GM21737 (cell line): Measurements from ENCODE around the gene FNDC4.
"Not testable (repeated sequence)": the region's sequence is repeated elsewhere in the genome, so short reads cannot be mapped to it uniquely, and the experiment has no call there.

Experiments used
- ATAC-seq: cut with Tn5 transposase; IDR thresholded peaks from one replicate; pipeline ENCODE4 v1.9.1; 2021; ENCODE audit warnings: mild to moderate bottlenecking, moderate library complexity; ENCODE audit not compliant: unreplicated experiment

FNDC4 gene, protein sequence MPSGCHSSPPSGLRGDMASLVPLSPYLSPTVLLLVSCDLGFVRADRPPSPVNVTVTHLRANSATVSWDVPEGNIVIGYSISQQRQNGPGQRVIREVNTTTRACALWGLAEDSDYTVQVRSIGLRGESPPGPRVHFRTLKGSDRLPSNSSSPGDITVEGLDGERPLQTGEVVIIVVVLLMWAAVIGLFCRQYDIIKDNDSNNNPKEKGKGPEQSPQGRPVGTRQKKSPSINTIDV

DNA sequence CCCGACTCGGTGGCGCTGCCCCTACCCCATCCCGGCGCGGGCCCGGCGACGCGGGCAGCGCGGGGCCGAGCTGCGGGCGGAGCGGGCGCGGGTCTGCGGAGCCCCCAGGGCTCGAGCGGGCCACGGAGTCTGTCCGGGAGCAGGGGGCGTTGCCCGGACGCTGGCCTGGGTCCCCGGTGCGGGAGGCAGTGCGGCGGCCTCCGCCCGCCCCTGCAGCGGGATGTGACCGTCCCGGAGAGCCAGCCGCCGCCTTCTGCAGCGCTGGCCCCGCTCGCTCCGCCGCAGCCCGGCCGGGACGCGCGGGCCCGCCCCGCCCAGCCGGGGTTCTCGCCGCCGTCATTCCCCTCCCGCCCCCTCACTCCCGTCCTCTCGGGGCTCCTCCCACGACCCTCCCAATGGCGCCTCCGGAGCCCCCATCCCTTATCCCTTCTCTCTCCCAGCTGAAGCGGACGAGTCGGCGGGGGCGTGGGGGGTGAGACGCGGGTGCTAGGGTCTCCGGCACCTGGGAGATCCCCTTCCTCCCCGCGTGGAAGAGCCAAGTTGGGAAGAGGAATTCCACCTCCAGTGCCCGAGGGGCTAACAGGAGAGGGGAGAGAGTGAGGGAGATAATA lies at the start of gene FNDC4:
Gene FNDC4 (minus strand): TSS at position 257 of the 611 bp plus-strand sequence. CDS start 521 bp downstream, outside the sequence.
- ATAC-seq, result no peak

DNA sequence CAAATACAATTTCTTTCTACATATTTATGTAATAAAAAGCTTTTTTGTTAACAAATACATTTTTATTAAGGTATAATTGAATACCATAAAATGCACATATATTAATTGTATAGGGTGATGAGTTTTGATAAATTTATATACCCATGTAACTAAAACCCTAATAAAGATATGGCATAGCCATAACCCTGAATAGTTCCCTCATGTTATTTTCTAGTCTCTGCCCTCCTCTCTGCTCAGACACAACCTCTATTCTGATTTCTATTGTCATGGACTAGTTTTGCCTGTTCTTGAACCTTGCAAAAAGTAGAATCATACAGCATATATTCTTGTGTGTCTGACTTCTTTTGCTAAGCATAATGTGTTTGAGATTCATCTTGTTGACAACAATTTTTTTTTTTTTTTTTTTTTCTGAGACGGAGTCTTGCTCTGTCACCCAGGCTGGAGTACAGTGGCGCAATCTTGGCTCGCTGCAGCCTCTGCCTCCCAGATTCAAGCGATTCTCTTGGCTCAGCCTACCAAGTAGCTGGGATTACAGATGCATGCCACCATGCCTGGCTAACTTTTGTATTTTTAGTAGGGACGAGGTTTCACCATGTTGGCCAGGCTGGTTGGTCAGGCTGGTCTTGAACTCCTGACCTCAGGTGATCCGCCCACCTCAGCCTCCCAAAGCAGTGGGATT lies 49.3 kb upstream of the FNDC4 start:
- no peak for ATAC-seq

DNA sequence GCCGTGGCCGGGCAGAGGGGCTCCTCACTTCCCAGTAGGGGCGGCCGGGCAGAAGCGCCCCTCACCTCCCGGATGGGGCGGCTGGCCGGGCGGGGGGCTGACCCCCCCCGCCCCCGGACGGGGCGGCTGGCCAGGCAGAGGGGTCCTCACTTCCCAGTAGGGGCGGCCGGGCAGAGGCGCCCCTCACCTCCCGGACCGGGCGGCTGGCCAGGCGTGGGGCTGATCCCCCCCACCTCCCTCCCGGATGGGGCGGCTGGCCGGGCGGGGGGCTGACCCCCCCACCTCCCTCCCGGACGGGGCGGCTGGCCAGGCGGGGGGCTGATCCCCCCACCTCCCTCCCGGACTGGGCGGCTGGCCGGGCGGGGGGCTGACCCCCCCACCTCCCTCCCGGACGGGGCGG lies 44.6 kb upstream of the FNDC4 start:
- not testable (repeated sequence) for ATAC-seq

DNA sequence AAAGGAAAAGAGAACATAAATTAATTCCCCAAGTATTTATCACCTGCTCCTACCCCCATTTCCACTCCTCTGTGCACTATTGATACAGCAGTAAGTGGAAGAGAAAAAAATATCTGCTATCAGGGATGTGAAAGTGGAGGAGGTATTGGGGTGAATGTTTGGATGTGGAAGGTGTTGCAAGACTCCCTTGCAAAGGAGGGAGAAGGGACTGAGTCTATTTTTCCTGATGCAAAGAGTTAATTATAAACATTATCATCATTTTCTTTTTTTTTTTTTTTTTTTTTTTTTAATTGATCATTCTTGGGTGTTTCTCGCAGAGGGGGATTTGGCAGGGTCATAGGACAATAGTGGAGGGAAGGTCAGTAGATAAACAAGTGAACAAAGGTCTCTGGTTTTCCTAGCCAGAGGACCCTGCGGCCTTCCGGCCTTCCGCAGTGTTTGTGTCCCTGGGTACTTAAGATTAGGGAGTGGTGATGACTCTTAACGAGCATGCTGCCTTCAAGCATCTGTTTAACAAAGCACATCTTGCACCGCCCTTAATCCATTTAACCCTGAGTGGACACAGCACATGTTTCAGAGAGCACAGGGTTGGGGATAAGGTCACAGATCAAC lies 43.9 kb upstream of the FNDC4 start:
- ATAC-seq, result not testable (repeated sequence)

DNA sequence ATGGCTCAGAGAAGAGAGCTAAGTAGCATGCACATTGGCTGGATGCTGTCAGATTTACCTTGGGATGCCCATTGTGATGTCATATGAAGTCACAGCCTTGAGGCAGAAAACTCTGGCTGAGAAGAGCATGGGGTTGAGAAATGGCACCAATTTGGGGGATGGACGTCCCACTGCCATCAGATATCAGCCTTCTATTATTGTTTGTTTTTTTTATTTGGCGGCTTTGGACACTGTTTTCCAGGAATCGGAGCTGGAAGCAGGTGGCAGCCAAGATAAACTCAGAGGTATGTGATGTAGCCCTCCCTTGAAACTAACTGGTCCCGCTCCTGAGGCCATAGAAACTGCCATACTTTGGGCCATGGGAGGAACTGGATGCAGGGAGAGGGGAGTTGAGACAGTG lies 42.3 kb upstream of the FNDC4 start:
- ATAC-seq, result no peak

DNA sequence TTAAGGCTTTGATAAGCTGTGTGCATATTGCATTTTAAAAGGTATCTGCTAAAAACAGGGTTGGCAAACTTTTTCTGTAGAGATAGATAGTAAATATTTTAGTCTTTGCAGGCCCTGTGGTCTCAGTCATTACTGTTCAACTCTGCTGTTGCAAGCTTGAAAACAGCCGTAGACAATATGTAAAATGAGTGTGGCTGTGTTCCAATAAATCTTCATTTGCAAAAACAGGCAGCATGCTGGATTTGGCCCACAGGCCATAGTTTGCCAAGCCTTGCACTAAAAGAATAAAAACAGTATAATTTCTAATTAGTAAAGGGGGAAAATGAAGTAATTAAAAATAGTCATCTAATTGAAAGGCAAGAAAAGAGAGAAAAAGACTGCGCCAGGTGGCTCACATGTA lies 37.0 kb upstream of the FNDC4 start:
- no peak for ATAC-seq

DNA sequence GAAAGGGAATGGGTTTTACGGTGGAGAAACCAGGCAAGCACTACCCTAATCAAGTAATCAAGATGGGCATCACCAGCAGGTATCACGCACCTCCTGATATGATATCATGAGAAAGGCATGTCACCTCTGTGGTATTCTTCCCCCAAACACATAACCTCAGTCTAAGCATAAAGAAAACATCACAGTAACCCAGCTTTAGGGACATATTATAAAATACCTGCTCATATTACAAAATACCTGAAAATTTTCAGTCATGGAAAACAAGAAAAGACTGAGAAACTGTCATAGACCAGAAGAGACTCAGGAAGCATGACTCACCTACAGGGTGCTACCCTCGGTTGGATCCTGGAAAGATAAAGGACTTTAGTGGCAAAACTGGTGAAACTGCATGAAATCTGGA lies 32.2 kb upstream of the FNDC4 start:
- ATAC-seq, result no peak

DNA sequence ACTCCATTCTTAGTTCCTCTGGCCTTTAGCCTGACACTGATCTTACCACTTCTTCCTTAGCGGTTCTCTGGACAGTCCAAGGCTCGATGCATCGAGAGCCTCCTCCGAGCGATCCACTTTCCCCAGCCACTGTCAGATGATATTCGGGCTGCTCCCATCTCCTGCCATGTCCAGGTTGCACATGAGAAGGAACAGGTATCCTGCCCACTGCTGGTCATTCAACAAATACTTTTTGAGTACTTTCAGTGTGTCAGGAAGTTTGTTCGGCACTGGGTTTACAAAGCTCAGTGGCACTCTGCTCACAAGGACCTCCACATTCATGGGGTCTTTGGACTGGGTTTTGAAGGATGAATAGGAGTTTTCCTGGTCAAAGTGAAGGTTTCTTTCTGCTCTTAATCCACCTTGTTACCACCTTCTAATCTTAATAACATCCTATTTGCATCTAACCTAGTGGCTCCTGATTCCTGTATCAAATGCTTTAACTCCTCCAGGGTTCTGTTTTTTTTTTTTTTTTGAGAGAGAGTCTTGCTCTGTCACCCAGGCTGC lies 27.5 kb upstream of the FNDC4 start:
- ATAC-seq, result no peak

DNA sequence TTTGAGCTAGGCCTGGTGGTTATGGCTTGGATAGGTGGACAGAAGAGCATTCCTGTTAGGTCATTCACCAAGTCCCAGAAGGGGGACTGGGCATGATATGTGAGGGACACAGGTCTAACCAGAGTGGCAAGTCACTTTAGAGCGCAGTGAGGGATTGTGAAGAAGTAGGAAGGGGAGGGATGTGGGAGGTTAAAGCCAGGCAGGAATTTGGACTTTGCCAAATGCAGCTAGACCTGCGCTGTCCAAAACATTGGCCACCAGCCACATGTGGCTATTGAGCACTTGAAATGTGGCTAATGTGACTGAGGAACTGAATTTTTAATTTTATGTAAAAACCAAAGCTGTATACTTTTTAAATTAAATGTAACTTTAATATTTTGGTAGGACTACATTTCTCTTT lies 25.3 kb upstream of the FNDC4 start:
- ATAC-seq, result no peak

DNA sequence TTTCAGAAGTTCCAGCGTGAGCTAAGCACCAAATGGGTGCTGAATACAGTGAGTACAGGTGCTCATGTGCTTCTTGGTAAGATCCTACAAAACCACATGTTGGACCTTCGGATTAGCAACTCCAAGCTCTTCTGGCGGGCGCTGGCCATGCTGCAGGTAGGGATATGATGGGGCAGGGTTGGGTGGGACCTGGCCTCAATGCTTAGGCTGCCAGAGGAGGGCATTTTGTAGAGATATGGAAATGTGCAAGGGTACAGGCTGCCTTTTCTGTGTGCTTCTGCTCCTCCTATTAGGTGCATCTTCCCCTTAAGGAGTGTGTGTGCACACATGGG lies 23.7 kb upstream of the FNDC4 start:
- ATAC-seq, result no peak

DNA sequence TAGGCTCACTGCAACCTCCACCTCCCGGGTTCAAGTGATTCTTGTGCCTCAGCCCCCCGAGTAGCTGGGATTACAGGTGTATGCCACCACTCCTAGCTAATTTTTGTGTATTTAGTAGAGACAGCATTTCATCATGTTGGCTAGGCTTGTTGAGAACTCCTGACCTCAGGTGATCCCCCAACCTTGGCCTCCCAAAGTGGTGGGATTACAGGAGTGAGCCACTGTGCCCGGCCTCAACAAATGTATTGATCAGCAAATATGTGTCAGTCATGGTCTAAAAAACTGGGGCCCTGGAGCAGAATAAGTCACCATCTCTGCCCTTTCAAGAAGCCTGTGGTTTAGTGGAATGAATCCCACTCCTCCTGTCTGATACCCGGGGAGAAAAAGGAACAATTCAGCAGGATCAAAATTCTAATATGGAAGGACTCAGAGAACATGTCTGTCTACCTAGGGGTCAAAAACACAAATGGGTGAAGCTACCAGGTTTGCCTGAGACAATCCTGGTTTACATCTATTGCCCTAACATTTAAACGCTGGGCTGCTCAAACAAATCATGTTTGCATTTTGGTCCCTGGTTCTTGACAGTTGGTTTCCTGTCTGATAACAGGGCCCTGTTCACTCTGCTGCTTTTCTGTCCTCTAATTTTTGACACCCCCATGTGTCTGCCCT lies 23.2 kb upstream of the FNDC4 start:
- no peak for ATAC-seq

DNA sequence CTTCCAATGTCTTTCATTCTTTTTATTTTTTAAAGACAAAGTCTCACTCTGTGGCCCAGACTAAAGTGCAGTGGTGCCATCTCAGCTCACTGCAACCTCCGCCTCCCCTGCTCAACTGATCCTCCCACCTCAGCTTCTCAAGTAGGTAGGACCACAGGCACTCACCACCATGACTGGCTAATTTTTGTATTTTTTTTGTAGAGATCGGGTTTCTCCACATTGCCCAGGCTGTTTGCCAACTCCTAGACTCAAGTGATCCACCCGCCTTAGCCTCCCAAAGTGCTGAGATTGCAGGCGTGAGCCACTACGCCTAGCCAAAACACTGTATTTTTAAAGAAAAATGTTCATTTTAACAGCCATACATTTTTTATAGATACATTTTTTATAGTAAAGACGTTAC lies 14.3 kb upstream of the FNDC4 start:
- ATAC-seq, result no peak

DNA sequence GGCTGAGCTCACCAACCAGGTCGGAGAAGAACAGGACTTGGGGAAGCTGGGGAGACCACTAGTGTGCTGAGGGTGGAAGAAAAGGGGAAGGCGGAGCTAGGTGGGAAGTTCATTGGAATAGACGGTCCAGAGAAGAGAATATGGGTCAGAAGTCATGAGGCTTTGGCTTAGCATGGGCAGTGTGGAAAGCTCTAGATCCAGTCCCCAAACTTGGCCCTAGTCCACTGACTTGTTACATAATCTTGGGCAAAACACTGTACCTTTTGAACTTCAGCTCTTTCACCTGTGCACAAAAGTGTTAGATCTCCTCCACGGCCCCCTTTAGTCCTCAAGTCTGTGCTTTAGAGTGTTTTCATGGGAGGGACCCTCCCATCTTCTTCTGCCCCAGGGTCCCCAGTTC lies 12.3 kb upstream of the FNDC4 start:
- no peak for ATAC-seq

DNA sequence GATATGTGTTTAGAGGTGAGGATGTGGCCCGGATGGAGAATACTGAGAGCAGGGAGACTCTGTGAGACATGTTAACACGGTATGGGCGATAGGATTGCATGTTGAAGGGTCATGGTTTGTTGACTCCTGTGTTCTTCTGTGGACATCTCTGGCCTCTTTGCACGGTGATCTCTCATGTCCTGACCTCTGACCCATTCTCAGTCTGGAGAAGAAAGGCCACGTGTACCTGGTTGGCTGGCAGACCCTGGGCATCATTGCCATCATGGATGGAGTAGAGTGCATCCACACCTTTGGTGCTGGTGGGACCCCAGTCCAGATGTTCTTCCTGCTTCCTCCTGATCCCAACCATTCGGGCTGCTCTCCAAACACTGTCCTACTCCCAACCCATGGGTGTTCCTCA lies 11.6 kb upstream of the FNDC4 start:
- no peak for ATAC-seq

DNA sequence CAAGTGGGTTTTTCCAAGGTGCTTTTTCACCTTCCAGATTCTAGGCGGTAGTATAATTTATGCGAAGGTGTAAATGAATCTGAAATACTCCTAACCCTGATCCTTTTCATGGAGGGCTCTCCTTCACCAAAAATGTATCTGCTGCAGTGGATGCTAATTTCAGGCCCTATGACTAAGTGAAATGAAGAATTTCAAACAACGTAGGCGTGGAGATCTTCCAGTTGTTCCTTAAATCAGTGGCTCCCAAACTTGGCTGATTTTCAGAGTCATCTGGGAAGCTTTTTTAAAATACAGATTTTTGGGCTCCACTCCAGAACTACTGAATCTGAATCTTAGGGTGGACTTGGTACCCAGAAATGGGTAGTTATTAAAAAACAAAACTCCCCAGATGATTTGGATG lies 7.1 kb upstream of the FNDC4 start:
- no peak for ATAC-seq

DNA sequence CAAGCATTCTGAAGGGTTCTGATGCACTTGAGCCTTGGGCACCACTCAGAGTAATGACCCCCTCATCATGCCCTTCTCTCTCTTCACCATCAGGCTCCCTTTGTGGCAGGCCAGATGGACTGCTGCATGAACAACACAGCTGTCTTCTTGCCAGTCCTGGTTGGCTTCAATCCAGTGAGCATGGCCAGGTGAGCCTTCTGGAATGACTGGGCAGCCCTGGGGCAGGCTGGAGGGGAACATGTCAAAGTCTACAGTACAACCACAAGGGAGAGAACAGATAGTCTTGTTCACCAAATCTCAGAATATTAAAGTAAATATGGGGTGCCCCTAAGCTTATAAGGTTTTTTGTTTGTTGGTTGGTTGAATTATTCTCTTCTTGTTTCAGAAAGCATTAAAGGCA lies 6.0 kb upstream of the FNDC4 start:
- no peak for ATAC-seq

DNA sequence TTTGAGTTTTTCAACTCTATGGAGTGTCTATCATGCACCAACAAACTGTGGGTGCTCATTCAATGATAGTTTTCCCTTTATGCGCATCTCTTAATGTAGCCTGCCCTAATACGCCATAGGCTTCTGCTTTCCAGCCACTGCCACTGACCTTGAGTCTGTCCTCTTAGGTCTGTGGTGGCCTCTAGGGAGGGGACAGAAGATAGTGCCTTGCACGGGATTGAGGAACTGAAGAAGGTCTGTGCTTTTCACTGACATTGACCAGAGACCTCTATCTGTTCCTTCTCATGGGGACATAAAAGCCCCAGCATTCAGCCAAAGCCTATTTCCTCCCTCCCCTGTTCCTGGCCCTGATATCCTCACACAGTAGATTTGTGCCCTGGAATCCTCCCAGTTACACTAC lies 4.0 kb upstream of the FNDC4 start:
- ATAC-seq, result no peak

DNA sequence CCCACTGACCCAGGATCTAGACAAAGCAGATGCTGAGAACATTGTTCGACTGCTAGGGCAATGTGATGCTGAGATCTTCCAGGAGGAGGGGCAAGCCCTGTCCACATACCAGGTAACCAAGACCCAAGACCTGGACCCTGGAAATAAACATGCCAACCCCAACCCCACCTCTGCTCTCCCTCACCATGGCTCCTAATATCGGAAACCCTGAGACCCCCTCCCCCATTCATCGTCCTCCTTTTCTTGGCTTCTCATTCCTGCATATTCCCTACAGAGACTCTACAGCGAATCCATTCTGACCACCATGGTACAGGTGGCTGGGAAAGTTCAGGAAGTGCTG lies 2.3 kb upstream of the FNDC4 start:
- ATAC-seq, result no peak

DNA sequence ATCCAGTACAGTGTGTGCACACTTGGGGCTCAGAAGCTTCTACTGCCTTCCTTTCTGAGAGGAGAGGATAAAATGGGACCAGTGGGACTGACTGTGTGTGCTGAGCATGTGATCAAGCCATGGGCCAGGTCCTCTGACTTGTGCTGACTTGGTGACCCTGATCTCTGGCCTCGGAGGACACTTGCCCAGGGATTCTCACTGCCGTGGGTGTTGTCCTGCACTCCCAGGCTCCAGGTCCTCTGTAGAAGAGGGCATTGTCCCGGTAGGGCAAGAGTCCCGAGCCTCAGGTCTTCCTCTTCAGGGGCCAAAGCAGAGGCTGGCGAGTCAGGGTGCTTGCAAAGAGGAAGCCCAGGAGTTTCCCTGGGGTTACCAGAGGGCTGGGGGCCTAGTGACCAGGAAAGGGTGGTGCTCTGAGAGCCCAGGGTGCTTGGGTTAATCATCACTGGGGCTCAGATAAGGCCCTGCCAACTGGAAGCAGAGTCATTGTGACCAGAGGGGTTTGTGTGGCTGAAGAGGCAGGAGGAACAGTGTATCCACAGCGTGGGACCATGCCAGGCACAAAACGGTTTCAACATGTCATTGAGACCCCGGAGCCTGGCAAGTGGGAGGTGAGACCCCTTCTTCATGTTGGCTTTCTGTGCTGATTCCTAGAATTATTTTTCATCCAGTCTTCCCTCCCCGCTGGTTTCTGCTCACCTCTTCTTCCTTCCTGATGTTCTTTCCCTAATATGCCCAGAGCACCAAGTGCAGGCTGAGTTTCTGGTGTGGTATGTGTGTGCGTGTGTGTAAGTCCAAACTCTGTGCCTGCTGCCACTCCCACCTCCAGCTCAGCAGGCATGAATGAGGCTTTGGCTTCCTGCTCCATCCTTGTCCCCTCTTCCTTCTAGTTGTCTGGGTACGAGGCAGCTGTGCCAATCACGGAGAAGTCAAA lies 1.6 kb upstream of the FNDC4 start, which contains the start of gene GCKR:
Gene GCKR (plus strand): TSS at position 483 of the 931 bp plus-strand sequence. CDS start 66 bp downstream, at position 549.
- no peak for ATAC-seq

DNA sequence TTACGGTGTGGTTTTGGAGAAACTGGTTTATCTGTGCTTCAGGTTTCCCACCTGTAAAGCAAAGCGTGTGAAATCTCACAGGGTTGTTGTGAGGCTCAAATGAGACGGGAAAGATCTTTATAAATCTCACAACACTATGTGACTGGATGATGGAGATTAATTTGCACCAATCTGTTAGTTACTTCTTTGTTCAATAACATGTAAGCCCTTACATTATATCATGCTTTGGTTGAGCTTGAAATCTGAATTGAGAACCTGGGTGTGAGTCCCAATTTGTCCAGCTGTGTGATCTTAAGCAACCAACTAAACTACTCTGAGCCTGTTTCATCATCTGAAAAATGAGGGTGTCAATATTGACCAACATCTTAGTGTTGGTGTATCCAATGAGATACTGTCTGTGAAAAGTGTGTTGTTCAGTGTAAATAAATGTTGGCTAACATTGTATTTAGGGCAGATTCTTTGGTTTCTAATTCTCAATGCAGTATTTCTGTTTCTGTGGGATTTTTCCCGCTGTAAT lies 898 bp upstream of the FNDC4 start:
- ATAC-seq, result no peak
